Myocyte (in vitro differentiated cells): ENCODE measurements around the gene GATM. TPM values are rescaled to one million over a fixed set of nuclear protein-coding genes. Genes with fewer than 3 reads are reported as not detected.

ENCODE experiments used
- total RNA-seq: library from RNA; depleted of rRNA; stranded (reverse); fragments of >200 nt; gene quantifications from 2 replicates; pipeline ENCODE4 v1.2.3, GENCODE V29; 2014

Gene GATM
- total RNA-seq, 1 donor from 2014 or later = 36.4 TPM

Other genes starting within 250 kb of the GATM start
- not detected in 2 replicates for gene DUOXA1, start 248.7 kb downstream of the GATM start, total RNA-seq
- not detected in 2 replicates for gene DUOX1, start 248.6 kb downstream of the GATM start, total RNA-seq
- 104 and 161 TPM in 2 replicates for gene SHF, start 190.6 kb downstream of the GATM start, total RNA-seq
- not detected in 2 replicates for gene SLC28A2, start 126.3 kb downstream of the GATM start, total RNA-seq
- 7.2 and 8.2 TPM in 2 replicates for gene SLC30A4, start 144.2 kb upstream of the GATM start, total RNA-seq
- 80.9 and 84.8 TPM in 2 replicates for gene BLOC1S6, start 208.8 kb upstream of the GATM start, total RNA-seq